Panc1 (cell line): ENCODE data around the gene MTUS2.

Experiments
- CTCF ChIP-seq: fragments of 450-650 bp; IDR thresholded peaks from 2 replicates; pipeline ENCODE4 v1.5.1; 2017; ENCODE audit warnings: mild to moderate bottlenecking
- REST ChIP-seq, 2 experiments: IDR thresholded peaks; 2 replicates each; pipeline ENCODE4 v1.6.1; 2011 to 2012; ENCODE audit warnings: low read depth in 2 of 2, control low read depth in 1 of 2, low read length in 1 of 2, mild to moderate bottlenecking in 1 of 2, moderate library complexity in 1 of 2; ENCODE audit not compliant: insufficient read depth in 1 of 2

- no peak for TF ChIP-seq CTCF
- TF ChIP-seq REST (IDR thresholded peaks at IDR 0.05; ENCODE audit: insufficient read depth in 1 of 2, low read depth in 2 of 2, low read length in 1 of 2) = no peak
Observed at GRCh38 chr13:28958018-28958417, 137.9 kb downstream of the MTUS2 start.
